Mesendoderm (in vitro differentiated cells): Measurements from ENCODE around the gene AHR.
"Not testable (repeated sequence)": the region's sequence is repeated elsewhere in the genome, so short reads cannot be mapped to it uniquely, and the experiment has no call there.

ENCODE experiments used
- DNase-seq: peaks from one replicate; pipeline ENCODE4 v3.0.0; 2013
- H2AK5ac ChIP-seq: 2 replicates; pipeline ENCODE4 v1.6.1; 2013; ENCODE audit warnings: low read length, inconsistent platforms
- H2BK120ac ChIP-seq: 2 replicates; pipeline ENCODE4 v1.6.1; 2013; ENCODE audit warnings: low read depth, mild to moderate bottlenecking, low read length, moderate library complexity, mixed read lengths
- H2BK15ac ChIP-seq: replicated peaks from 2 replicates; pipeline ENCODE4 v1.6.1; 2013; ENCODE audit warnings: low read depth, mild to moderate bottlenecking, moderate library complexity
- H2BK5ac ChIP-seq: 2 replicates; pipeline ENCODE4 v1.6.1; 2013; ENCODE audit warnings: low read length, inconsistent platforms
- H3K18ac ChIP-seq: 2 replicates; pipeline ENCODE4 v1.6.1; 2013; ENCODE audit warnings: mild to moderate bottlenecking, low read length, mixed read lengths
- H3K23ac ChIP-seq: one replicate; pipeline ENCODE4 v1.6.1; 2013; ENCODE audit warnings: low read length
- H3K27ac ChIP-seq: 2 replicates; pipeline ENCODE4 v1.5.1; 2013; ENCODE audit warnings: low read depth, mild to moderate bottlenecking, inconsistent platforms, low read length, moderate library complexity
- H3K27me3 ChIP-seq: 2 replicates; pipeline ENCODE4 v1.6.1; 2013; ENCODE audit warnings: low read length, control low read depth, mild to moderate bottlenecking, inconsistent platforms; ENCODE audit not compliant: insufficient read depth, poor library complexity
- H3K36me3 ChIP-seq: 2 replicates; pipeline ENCODE4 v1.6.1; 2013; ENCODE audit warnings: low read length, inconsistent platforms; ENCODE audit not compliant: control insufficient read depth, insufficient read depth
- H3K4ac ChIP-seq: one replicate; pipeline ENCODE4 v1.6.1; 2013; ENCODE audit warnings: low read depth, mild to moderate bottlenecking, low read length, moderate library complexity
- H3K4me1 ChIP-seq: 2 replicates; pipeline ENCODE4 v1.6.1; 2013; ENCODE audit warnings: low read depth, low read length, inconsistent platforms; ENCODE audit not compliant: control insufficient read depth
- H3K4me2 ChIP-seq: 2 replicates; pipeline ENCODE4 v1.6.1; 2013; ENCODE audit warnings: low read length
- H3K4me3 ChIP-seq: 2 replicates; pipeline ENCODE4 v1.5.1; 2013; ENCODE audit warnings: mild to moderate bottlenecking, low read length
- H3K56ac ChIP-seq: one replicate; pipeline ENCODE4 v1.6.1; 2013; ENCODE audit warnings: low read length
- H3K79me1 ChIP-seq: 2 replicates; pipeline ENCODE4 v1.6.1; 2013; ENCODE audit warnings: low read length, inconsistent platforms
- H3K79me2 ChIP-seq: 2 replicates; pipeline ENCODE4 v1.6.1; 2013; ENCODE audit warnings: mild to moderate bottlenecking, low read length; ENCODE audit not compliant: control insufficient read depth, insufficient read depth
- H3K9ac ChIP-seq: 2 replicates; pipeline ENCODE4 v1.6.1; 2013; ENCODE audit warnings: low read length, inconsistent platforms
- H4K5ac ChIP-seq: one replicate; pipeline ENCODE4 v1.6.1; 2013; ENCODE audit warnings: low read length
- H4K8ac ChIP-seq: one replicate; pipeline ENCODE4 v1.6.1; 2013; ENCODE audit warnings: low read depth, mild to moderate bottlenecking, control low read depth, low read length, moderate library complexity
- WGBS: extraction: QIAGEN DNeasy Blood & Tissue Kit; methylation state at CpG from one replicate; pipeline ENCODE4 v1.1.7; 2013; ENCODE audit warnings: low lambda C conversion rate, missing lambda C conversion rate; ENCODE audit not compliant: insufficient coverage; ENCODE audit errors: extremely low coverage; 5-methylcytosine and 5-hydroxymethylcytosine counted together

AHR gene

DNA sequence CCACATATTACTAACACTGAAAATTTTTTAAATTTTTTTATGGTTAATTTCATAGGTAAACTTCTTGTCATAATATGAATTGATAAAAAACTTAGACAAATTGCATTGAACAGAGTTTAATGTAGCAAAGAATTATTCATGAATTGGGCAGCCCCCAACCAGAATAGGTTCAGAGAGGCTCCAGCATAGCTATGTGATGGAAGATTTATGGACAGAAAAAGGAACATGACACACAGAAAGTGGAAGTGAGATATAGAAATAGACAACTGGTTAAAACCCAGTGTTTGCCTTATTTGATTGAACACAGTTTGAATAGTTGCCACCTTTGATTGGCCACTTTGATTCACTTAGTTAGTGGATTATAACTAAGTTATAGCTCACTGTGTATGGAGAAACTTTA lies 87.2 kb downstream of the AHR start:
- H3K27ac ChIP-seq = no peak overlapping the region
- no peak overlapping the region for H2BK15ac ChIP-seq
- no peak overlapping the region for H3K4me2 ChIP-seq
- no peak overlapping the region for H2AK5ac ChIP-seq
- H3K36me3 ChIP-seq = no peaks in the 10 kb centered on the region
- no peaks in the 10 kb centered on the region for H3K79me1 ChIP-seq
- no peak overlapping the region for H3K18ac ChIP-seq
- H3K56ac ChIP-seq = no peak overlapping the region
- no peaks in the 10 kb centered on the region for H3K79me2 ChIP-seq
- no peak overlapping the region for H3K9ac ChIP-seq
- H2BK5ac ChIP-seq = no peak overlapping the region
- no peak overlapping the region for H3K23ac ChIP-seq
- no peak overlapping the region for H3K4me3 ChIP-seq
- no peak for DNase-seq
- H3K27me3 ChIP-seq = no peaks in the 10 kb centered on the region
- no peak overlapping the region for H2BK120ac ChIP-seq
- no peak overlapping the region for H4K5ac ChIP-seq
- no peak overlapping the region for H4K8ac ChIP-seq
- H3K4me1 ChIP-seq = no peaks in the 10 kb centered on the region
- H3K4ac ChIP-seq = no peak overlapping the region

DNA sequence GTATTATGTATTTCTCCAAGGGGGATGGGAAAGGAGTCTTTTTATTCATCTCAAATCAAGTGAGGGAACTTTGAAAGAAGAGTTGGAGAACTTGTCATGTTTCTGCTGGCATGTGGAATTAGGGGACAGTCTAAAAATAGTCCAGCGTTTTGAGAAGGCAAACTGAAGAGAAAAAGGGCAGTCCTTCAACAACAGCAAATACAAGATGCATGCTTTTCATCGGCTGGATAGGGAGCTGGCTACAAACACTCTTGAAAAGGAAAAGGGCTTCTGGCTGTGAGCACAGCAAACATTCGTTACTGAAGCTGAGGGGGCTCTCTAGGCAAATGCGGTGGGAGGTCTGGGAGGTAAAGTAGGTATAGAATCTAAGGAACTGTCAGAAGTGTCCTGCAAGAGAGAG lies 91.9 kb downstream of the AHR start:
- H3K36me3 ChIP-seq = no peaks in the 10 kb centered on the region
- H4K5ac ChIP-seq = no peak overlapping the region
- H3K4ac ChIP-seq = no peak overlapping the region
- no peak overlapping the region for H2BK120ac ChIP-seq
- H3K27ac ChIP-seq = no peak overlapping the region
- H3K4me1 ChIP-seq = no peaks in the 10 kb centered on the region
- DNase-seq = no peak
- H3K18ac ChIP-seq = no peak overlapping the region
- H3K79me1 ChIP-seq = no peaks in the 10 kb centered on the region
- H3K4me2 ChIP-seq = no peak overlapping the region
- H3K4me3 ChIP-seq = no peak overlapping the region
- no peak overlapping the region for H3K56ac ChIP-seq
- no peak overlapping the region for H4K8ac ChIP-seq
- no peak overlapping the region for H2BK5ac ChIP-seq
- no peak overlapping the region for H2BK15ac ChIP-seq
- WGBS = no CpG with 5 or more reads among the region's 4 CpGs
- H3K27me3 ChIP-seq = no peaks in the 10 kb centered on the region
- no peaks in the 10 kb centered on the region for H3K79me2 ChIP-seq
- H3K9ac ChIP-seq = no peak overlapping the region
- H3K23ac ChIP-seq = no peak overlapping the region
- H2AK5ac ChIP-seq = no peak overlapping the region

GRCh38 chr7:17391366-17391765 lies 92.9 kb downstream of the AHR start:
- no peaks in the 10 kb centered on the region for H3K36me3 ChIP-seq

DNA sequence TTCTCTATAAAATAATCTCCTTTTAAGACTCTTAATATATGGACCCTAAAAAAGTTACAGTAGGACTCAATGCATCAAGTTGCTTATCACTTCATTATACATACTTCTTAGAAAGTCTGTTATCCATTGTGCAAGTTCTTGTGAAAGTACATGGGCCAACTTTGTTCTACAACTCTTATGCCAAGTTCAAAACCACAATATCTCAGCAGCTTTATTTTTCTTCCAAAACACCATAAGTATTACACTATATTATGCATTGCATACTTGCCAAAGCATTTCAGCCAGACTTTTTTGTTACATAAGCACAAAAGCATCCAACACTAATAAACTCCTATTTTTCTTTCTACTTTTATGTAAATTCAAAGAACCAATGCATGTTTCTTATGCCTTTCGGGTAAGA lies 94.4 kb downstream of the AHR start:
- H3K56ac ChIP-seq = no peak overlapping the region
- DNase-seq = no peak

More at GRCh38 chr7:17391366-17391765, 92.9 kb downstream of the AHR start:
- H4K8ac ChIP-seq = no peak overlapping the region
- no peak overlapping the region for H3K4me2 ChIP-seq
- no peak overlapping the region for H3K23ac ChIP-seq
- H3K9ac ChIP-seq = no peak overlapping the region
- no peak overlapping the region for H2BK5ac ChIP-seq
- H2BK120ac ChIP-seq = no peak overlapping the region
- no peak overlapping the region for H3K4ac ChIP-seq
- H3K27me3 ChIP-seq = no peaks in the 10 kb centered on the region
- H3K18ac ChIP-seq = no peak overlapping the region
- no peaks in the 10 kb centered on the region for H3K79me1 ChIP-seq
- no peak overlapping the region for H3K27ac ChIP-seq
- no peak overlapping the region for H2BK15ac ChIP-seq
- WGBS = no CpG with 5 or more reads among the region's 2 CpGs
- no peaks in the 10 kb centered on the region for H3K4me1 ChIP-seq
- no peak overlapping the region for H3K56ac ChIP-seq
- DNase-seq = no peak
- H4K5ac ChIP-seq = no peak overlapping the region
- no peaks in the 10 kb centered on the region for H3K79me2 ChIP-seq
- no peak overlapping the region for H3K4me3 ChIP-seq
- no peak overlapping the region for H2AK5ac ChIP-seq

GRCh38 chr7:17394563-17394962 lies 96.1 kb downstream of the AHR start:
- H3K27ac ChIP-seq, H3K36me3 ChIP-seq, H2BK5ac ChIP-seq, H3K79me1 ChIP-seq, H3K23ac ChIP-seq, H2BK15ac ChIP-seq, H3K9ac ChIP-seq, H2AK5ac ChIP-seq, H3K4me2 ChIP-seq, H3K56ac ChIP-seq, H4K8ac ChIP-seq, H2BK120ac ChIP-seq, H3K79me2 ChIP-seq, H3K18ac ChIP-seq, H3K4ac ChIP-seq, H3K27me3 ChIP-seq, H4K5ac ChIP-seq, DNase-seq, H3K4me3 ChIP-seq, H3K4me1 ChIP-seq: not testable (repeated sequence)
- no CpG with 5 or more reads among the region's 4 CpGs for WGBS

More for the DNA sequence above, 94.4 kb downstream of the AHR start:
- H3K27ac ChIP-seq = no peak overlapping the region
- no peak overlapping the region for H3K4ac ChIP-seq
- H3K27me3 ChIP-seq = no peaks in the 10 kb centered on the region
- no CpG with 5 or more reads among the region's 1 CpG for WGBS
- H3K79me2 ChIP-seq = no peaks in the 10 kb centered on the region
- no peaks in the 10 kb centered on the region for H3K79me1 ChIP-seq
- H3K4me2 ChIP-seq = no peak overlapping the region
- no peak overlapping the region for H3K4me3 ChIP-seq
- H4K8ac ChIP-seq = no peak overlapping the region
- H3K9ac ChIP-seq = no peak overlapping the region
- no peak overlapping the region for H3K23ac ChIP-seq
- H2BK15ac ChIP-seq = no peak overlapping the region
- no peak overlapping the region for H3K18ac ChIP-seq
- no peaks in the 10 kb centered on the region for H3K36me3 ChIP-seq
- H4K5ac ChIP-seq = no peak overlapping the region
- no peak overlapping the region for H2BK120ac ChIP-seq
- no peak overlapping the region for H2BK5ac ChIP-seq
- no peaks in the 10 kb centered on the region for H3K4me1 ChIP-seq
- H2AK5ac ChIP-seq = no peak overlapping the region
